Measurements from ENCODE around the gene EFHD2.
"Not testable (repeated sequence)": the region's sequence is repeated elsewhere in the genome, so short reads cannot be mapped to it uniquely, and the experiment has no call there.

The EFHD2 gene

GRCh38 chr1:15409388-15410222 lies at the start of gene EFHD2:
EFHD2 (plus strand) TSS chr1:15409888; CDS start chr1:15409972, 84 bp downstream.
- Histone ChIP-seq H3K4me3 (ENCODE audit: low read length) (peak within 1 kb of the TSS; percentile 77), H3K36me3 (ENCODE audit: control insufficient read depth, insufficient read depth, low read length) (peaks cover 6% of the 10 kb centered on the region), H3K9ac (ENCODE audit: low read length) (peak within 1 kb of the TSS; percentile 89), H3K9me3 (ENCODE audit: control insufficient read depth, low read length) (no peaks in the 10 kb centered on the region), H3K27me3 (ENCODE audit: control insufficient read depth, insufficient read depth, low read length) (no peaks in the 10 kb centered on the region), H3K4me1 (ENCODE audit: control insufficient read depth, insufficient read depth, low read length) (peaks cover 34% of the 10 kb centered on the region)

GRCh38 chr1:15360700-15361099 lies 49.0 kb upstream of the EFHD2 start:
- peaks cover 4% of the 10 kb centered on the region for H3K4me1 ChIP-seq (ENCODE audit: control insufficient read depth, insufficient read depth, low read length)
- H3K36me3 ChIP-seq (ENCODE audit: control insufficient read depth, insufficient read depth, low read length) = no peaks in the 10 kb centered on the region
- H3K4me3 ChIP-seq (ENCODE audit: low read length) = no peak overlapping the region
- H3K9ac ChIP-seq (ENCODE audit: low read length) = no peak overlapping the region
- no peaks in the 10 kb centered on the region for H3K9me3 ChIP-seq (ENCODE audit: control insufficient read depth, low read length)
- H3K27me3 ChIP-seq (ENCODE audit: control insufficient read depth, insufficient read depth, low read length) = no peaks in the 10 kb centered on the region

- H3K4me3 ChIP-seq (ENCODE audit: low read length) = no peak overlapping the region
- no peak overlapping the region for H3K9ac ChIP-seq (ENCODE audit: low read length)
- no peaks in the 10 kb centered on the region for H3K27me3 ChIP-seq (ENCODE audit: control insufficient read depth, insufficient read depth, low read length)
- H3K4me1 ChIP-seq (ENCODE audit: control insufficient read depth, insufficient read depth, low read length) = peaks cover 13% of the 10 kb centered on the region
- no peaks in the 10 kb centered on the region for H3K36me3 ChIP-seq (ENCODE audit: control insufficient read depth, insufficient read depth, low read length)
- H3K9me3 ChIP-seq (ENCODE audit: control insufficient read depth, low read length) = no peaks in the 10 kb centered on the region
Observed at GRCh38 chr1:15362096-15362736, 47.5 kb upstream of the EFHD2 start.

GRCh38 chr1:15362737-15363128 lies 47.0 kb upstream of the EFHD2 start:
- Histone ChIP-seq H3K36me3 (ENCODE audit: control insufficient read depth, insufficient read depth, low read length) (no peaks in the 10 kb centered on the region), H3K4me1 (ENCODE audit: control insufficient read depth, insufficient read depth, low read length) (peaks cover 13% of the 10 kb centered on the region), H3K27me3 (ENCODE audit: control insufficient read depth, insufficient read depth, low read length) (no peaks in the 10 kb centered on the region), H3K9ac (ENCODE audit: low read length) (no peak overlapping the region), H3K9me3 (ENCODE audit: control insufficient read depth, low read length) (no peaks in the 10 kb centered on the region), H3K4me3 (ENCODE audit: low read length) (no peak overlapping the region)

GRCh38 chr1:15364740-15365139 lies 44.9 kb upstream of the EFHD2 start:
- H3K4me3 ChIP-seq (ENCODE audit: low read length) = no peak overlapping the region
- H3K27me3 ChIP-seq (ENCODE audit: control insufficient read depth, insufficient read depth, low read length) = no peaks in the 10 kb centered on the region
- H3K4me1 ChIP-seq (ENCODE audit: control insufficient read depth, insufficient read depth, low read length) = peaks cover 13% of the 10 kb centered on the region
- H3K36me3 ChIP-seq (ENCODE audit: control insufficient read depth, insufficient read depth, low read length) = no peaks in the 10 kb centered on the region
- no peak overlapping the region for H3K9ac ChIP-seq (ENCODE audit: low read length)
- no peaks in the 10 kb centered on the region for H3K9me3 ChIP-seq (ENCODE audit: control insufficient read depth, low read length)

- Histone ChIP-seq H3K27me3 (ENCODE audit: control insufficient read depth, insufficient read depth, low read length) (no peaks in the 10 kb centered on the region), H3K4me1 (ENCODE audit: control insufficient read depth, insufficient read depth, low read length) (peaks cover 23% of the 10 kb centered on the region)
Observed at GRCh38 chr1:15368888-15369287, 40.8 kb upstream of the EFHD2 start.

GRCh38 chr1:15370268-15370667 lies 39.4 kb upstream of the EFHD2 start:
- Histone ChIP-seq H3K27me3 (ENCODE audit: control insufficient read depth, insufficient read depth, low read length) (no peaks in the 10 kb centered on the region), H3K9me3 (ENCODE audit: control insufficient read depth, low read length) (no peaks in the 10 kb centered on the region), H3K9ac (ENCODE audit: low read length) (no peak overlapping the region), H3K4me3 (ENCODE audit: low read length) (no peak overlapping the region), H3K4me1 (ENCODE audit: control insufficient read depth, insufficient read depth, low read length) (peaks cover 23% of the 10 kb centered on the region), H3K36me3 (ENCODE audit: control insufficient read depth, insufficient read depth, low read length) (no peaks in the 10 kb centered on the region)

More at GRCh38 chr1:15368888-15369287, 40.8 kb upstream of the EFHD2 start:
- Histone ChIP-seq H3K9me3 (ENCODE audit: control insufficient read depth, low read length) (no peaks in the 10 kb centered on the region), H3K4me3 (ENCODE audit: low read length) (no peak overlapping the region), H3K36me3 (ENCODE audit: control insufficient read depth, insufficient read depth, low read length) (no peaks in the 10 kb centered on the region), H3K9ac (ENCODE audit: low read length) (no peak overlapping the region)

GRCh38 chr1:15370781-15371520 lies 38.7 kb upstream of the EFHD2 start:
- H3K27me3 ChIP-seq (ENCODE audit: control insufficient read depth, insufficient read depth, low read length) = no peaks in the 10 kb centered on the region
- H3K9ac ChIP-seq (ENCODE audit: low read length) = no peak overlapping the region
- H3K4me3 ChIP-seq (ENCODE audit: low read length) = no peak overlapping the region
- H3K9me3 ChIP-seq (ENCODE audit: control insufficient read depth, low read length) = no peaks in the 10 kb centered on the region
- peaks cover 23% of the 10 kb centered on the region for H3K4me1 ChIP-seq (ENCODE audit: control insufficient read depth, insufficient read depth, low read length)
- no peaks in the 10 kb centered on the region for H3K36me3 ChIP-seq (ENCODE audit: control insufficient read depth, insufficient read depth, low read length)

- H3K36me3 ChIP-seq (ENCODE audit: control insufficient read depth, insufficient read depth, low read length) = no peaks in the 10 kb centered on the region
- H3K4me3 ChIP-seq (ENCODE audit: low read length) = no peak overlapping the region
- peaks cover 14% of the 10 kb centered on the region for H3K4me1 ChIP-seq (ENCODE audit: control insufficient read depth, insufficient read depth, low read length)
- no peaks in the 10 kb centered on the region for H3K9me3 ChIP-seq (ENCODE audit: control insufficient read depth, low read length)
- no peaks in the 10 kb centered on the region for H3K27me3 ChIP-seq (ENCODE audit: control insufficient read depth, insufficient read depth, low read length)
- H3K9ac ChIP-seq (ENCODE audit: low read length) = no peak overlapping the region
Observed at GRCh38 chr1:15371610-15372545, 37.8 kb upstream of the EFHD2 start.

- no peaks in the 10 kb centered on the region for H3K27me3 ChIP-seq (ENCODE audit: control insufficient read depth, insufficient read depth, low read length)
- no peaks in the 10 kb centered on the region for H3K4me1 ChIP-seq (ENCODE audit: control insufficient read depth, insufficient read depth, low read length)
- H3K36me3 ChIP-seq (ENCODE audit: control insufficient read depth, insufficient read depth, low read length) = no peaks in the 10 kb centered on the region
- H3K4me3 ChIP-seq (ENCODE audit: low read length) = no peak overlapping the region
- H3K9me3 ChIP-seq (ENCODE audit: control insufficient read depth, low read length) = no peaks in the 10 kb centered on the region
- no peak overlapping the region for H3K9ac ChIP-seq (ENCODE audit: low read length)
Observed at GRCh38 chr1:15378729-15379128, 31.0 kb upstream of the EFHD2 start.

- H3K4me1 ChIP-seq (ENCODE audit: control insufficient read depth, insufficient read depth, low read length); H3K36me3 ChIP-seq (ENCODE audit: control insufficient read depth, insufficient read depth, low read length); H3K9ac ChIP-seq (ENCODE audit: low read length); H3K4me3 ChIP-seq (ENCODE audit: low read length); H3K9me3 ChIP-seq (ENCODE audit: control insufficient read depth, low read length); H3K27me3 ChIP-seq (ENCODE audit: control insufficient read depth, insufficient read depth, low read length): not testable (repeated sequence)
Observed at GRCh38 chr1:15379151-15379550, 30.5 kb upstream of the EFHD2 start.
